ENCODE data around the gene TRIO. TPM values are rescaled to one million over a fixed set of nuclear protein-coding genes. Genes with fewer than 3 reads are reported as not detected.

Gene TRIO
- total and polyA plus RNA-seq, 2 of the 8 experiments (the other 6 are each of a cell fraction or from before 2014, with no cell fraction given) = 35.1 to 69.1 TPM

GRCh38 chr5:14413331-14413750 lies 270.2 kb downstream of the TRIO start:
- Histone ChIP-seq H4K5ac (ENCODE audit: insufficient read length, low read depth, low read length) (no peak overlapping the region), H3K36me3 (ENCODE audit: control insufficient read depth in 2 of 4, insufficient read depth in 4 of 4, low read length in 3 of 4) (peaks cover 2 to 18% (median 7%) of the 10 kb centered on the region in 4 experiments; a peak in 7 of 8 replicates), H3K56ac (replicated peaks; ENCODE audit: insufficient read length, low read depth, low read length) (no peak overlapping the region), H3K4me2 (ENCODE audit: insufficient read depth in 1 of 2, low read depth in 2 of 2, low read length in 2 of 2) (no peak overlapping the region), H3K4ac (replicated peaks; ENCODE audit: insufficient read length, low read depth, low read length) (no peak overlapping the region), H3K9me3 (ENCODE audit: insufficient read depth in 2 of 2, low read depth in 1 of 2, low read length in 1 of 2) (no peaks in the 10 kb centered on the region), H3K4me3 (ENCODE audit: extremely low read depth in 1 of 4, insufficient read depth in 2 of 4, low read depth in 3 of 4, low read length in 4 of 4) (no peak overlapping the region), H2AK5ac (ENCODE audit: low read depth, low read length) (no peak overlapping the region), H3K18ac (ENCODE audit: extremely low read depth, low read length) (no peak overlapping the region), H3K27me3 (replicated peaks in 1 of 4; ENCODE audit: control insufficient read depth in 3 of 4, extremely low read depth in 1 of 4, insufficient read depth in 3 of 4, low read length in 3 of 4) (no peaks in the 10 kb centered on the region), H2BK15ac (ENCODE audit: low read length) (no peak overlapping the region), H3K23ac (ENCODE audit: insufficient read length) (no peak overlapping the region), H4K8ac (ENCODE audit: extremely low read depth, insufficient read depth, low read length) (no peak overlapping the region), H3K27ac (ENCODE audit: low read depth, low read length) (no peak overlapping the region), H2BK20ac (ENCODE audit: low read length) (no peak overlapping the region), H3K79me2 (ENCODE audit: control insufficient read depth in 1 of 2, insufficient read depth in 2 of 2, low read length in 2 of 2) (no peaks in the 10 kb centered on the region), H3K14ac (ENCODE audit: insufficient read length) (no peak overlapping the region), H2AFZ (ENCODE audit: low read length) (no peak overlapping the region), H3K79me1 (ENCODE audit: low read depth, low read length) (no peaks in the 10 kb centered on the region; the same call in 1 of the 2 replicates), H2BK5ac (ENCODE audit: low read depth, low read length) (no peak overlapping the region), H2BK120ac (replicated peaks; ENCODE audit: low read depth, low read length) (no peak overlapping the region), H3K23me2 (ENCODE audit: low read depth, low read length) (no peaks in the 10 kb centered on the region; the same call in 1 of the 2 replicates), H4K20me1 (replicated peaks in 1 of 2; ENCODE audit: control insufficient read depth in 1 of 2, insufficient read depth in 2 of 2, low read length in 2 of 2) (no peaks in the 10 kb centered on the region), H3K4me1 (replicated peaks in 1 of 4; ENCODE audit: control insufficient read depth in 3 of 4, insufficient read depth in 4 of 4, low read length in 3 of 4) (peaks cover 4 to 13% (median 11%) of the 10 kb centered on the region in 4 experiments), H2BK12ac (ENCODE audit: low read depth, low read length) (no peak overlapping the region), H3K9ac (replicated peaks in 1 of 4; ENCODE audit: extremely low read depth in 1 of 4, low read depth in 3 of 4, low read length in 3 of 4) (no peak overlapping the region), H4K91ac (replicated peaks; ENCODE audit: insufficient read length, low read length) (no peak overlapping the region)
- 90% methylated on average over 7 of the region's 7 CpGs; no CpG with 5 or more reads in 1 of the 2 experiments for WGBS, 2 experiments (ENCODE audit: extremely low coverage in 1 of 2, insufficient coverage in 1 of 2, insufficient read length in 1 of 2, insufficient replicate concordance in 2 of 2, low coverage in 1 of 2, low lambda C conversion rate in 2 of 2, missing lambda C conversion rate in 1 of 2)
- ChIA-PET CTCF (ENCODE audit: partially characterized antibody) (interaction anchor here (1.0 to 2.3 kb wide), 5 partner anchors 14 to 235 kb away, joined by 3 to 13 read pairs (median 3); no protein-coding TSS in a partner anchor), POLR2A (ENCODE audit: partially characterized antibody) (no interaction called here)
- DNase-seq (ENCODE audit: low read depth in 1 of 2, low spot score in 2 of 2) (no peak), FAIRE-seq (no peak)
- TF ChIP-seq, protein P1, sequence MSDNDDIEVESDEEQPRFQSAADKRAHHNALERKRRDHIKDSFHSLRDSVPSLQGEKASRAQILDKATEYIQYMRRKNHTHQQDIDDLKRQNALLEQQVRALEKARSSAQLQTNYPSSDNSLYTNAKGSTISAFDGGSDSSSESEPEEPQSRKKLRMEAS (IDR thresholded peaks at IDR 0.05) = no peak
- TF ChIP-seq SIX5 (IDR thresholded peaks at IDR 0.05; ENCODE audit: low read depth, low read length) (no peak), CBX5 (IDR thresholded peaks at IDR 0.05; ENCODE audit: low read depth, low read length) (no peak), SP4 (IDR thresholded peaks at IDR 0.05; ENCODE audit: low read length) (no peak), SIRT6 (IDR thresholded peaks at IDR 0.05; ENCODE audit: low read length) (no peak), YY1 (IDR thresholded peaks at IDR 0.05; ENCODE audit: low read depth, low read length) (no peak), CBX8 (IDR thresholded peaks at IDR 0.05; ENCODE audit: borderline replicate concordance, low read depth, low read length) (no peak), CTCF (IDR thresholded peaks at IDR 0.05; ENCODE audit: control extremely low read depth in 1 of 3, insufficient read depth in 1 of 3, low read depth in 1 of 3, low read length in 3 of 3) (no peak), EP300 (IDR thresholded peaks at IDR 0.05; ENCODE audit: borderline replicate concordance in 1 of 2, low read depth in 2 of 2, low read length in 2 of 2) (no peak), MAFK (IDR thresholded peaks at IDR 0.05; ENCODE audit: low read depth, low read length) (no peak), EZH2 (IDR thresholded peaks at IDR 0.05; ENCODE audit: low read depth, low read length, severe bottlenecking) (no peak), TCF12 (IDR thresholded peaks at IDR 0.05; ENCODE audit: low read depth, low read length) (no peak)
